ENCODE measurements around the gene CYB561A3.

The CYB561A3 gene

GRCh38 chr11:61345170-61345610 lies 16.5 kb downstream of the CYB561A3 start:
- no peak for DNase-seq (ENCODE audit: low read depth, low spot score)

GRCh38 chr11:61343792-61344745 lies 17.6 kb downstream of the CYB561A3 start:
- no peak for DNase-seq (ENCODE audit: low read depth, low spot score)

DNA sequence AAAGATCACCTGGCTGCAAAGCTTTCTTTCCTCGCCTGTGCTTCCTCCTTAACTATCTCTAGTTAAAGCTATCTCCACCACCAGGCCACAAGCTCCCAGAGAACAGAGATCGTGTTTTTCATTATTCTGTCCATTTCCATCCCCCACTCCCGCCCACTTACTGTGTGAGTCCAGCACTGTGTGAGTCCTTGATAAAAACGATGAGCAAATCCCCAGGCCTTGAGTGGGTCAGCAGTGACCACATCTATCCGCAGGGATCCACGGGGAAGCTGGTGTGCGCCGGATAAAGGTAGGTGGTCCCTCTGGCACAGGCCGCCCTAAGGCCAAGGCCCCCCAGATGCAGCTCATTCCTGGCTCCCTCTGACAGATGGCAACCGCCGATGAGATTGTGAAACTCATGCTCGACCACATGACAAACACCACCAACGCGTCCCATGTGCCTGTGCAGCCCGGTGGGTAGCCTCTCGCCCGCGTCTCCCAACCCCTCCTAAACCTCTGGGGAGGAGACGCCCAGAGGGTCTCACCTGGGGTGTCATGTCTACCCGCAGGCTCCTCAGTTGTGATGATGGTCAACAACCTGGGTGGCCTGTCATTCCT lies 19.4 kb downstream of the CYB561A3 start:
- no peak for DNase-seq (ENCODE audit: low read depth, low spot score)

DNA sequence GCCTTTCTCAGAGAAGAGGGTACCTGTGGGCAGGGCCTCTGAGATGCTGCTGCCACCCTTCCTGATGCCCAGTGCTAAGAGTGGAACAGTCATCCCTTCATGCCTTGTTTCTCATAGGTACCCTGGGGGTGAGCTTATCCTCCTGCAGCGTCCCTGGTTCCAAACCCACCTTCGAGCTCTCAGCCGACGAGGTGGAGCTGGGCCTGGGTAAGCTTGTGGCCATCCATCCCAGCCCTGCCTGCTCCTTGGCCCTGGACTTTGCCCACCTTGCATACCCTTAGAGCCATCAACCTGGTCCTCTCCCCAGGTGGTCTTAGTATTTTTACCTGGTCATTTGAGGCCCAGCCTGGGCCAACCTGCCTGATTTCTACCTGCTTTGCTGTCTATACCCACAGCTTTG lies 20.0 kb downstream of the CYB561A3 start:
- DNase-seq (ENCODE audit: low read depth, low spot score), result no peak

DNA sequence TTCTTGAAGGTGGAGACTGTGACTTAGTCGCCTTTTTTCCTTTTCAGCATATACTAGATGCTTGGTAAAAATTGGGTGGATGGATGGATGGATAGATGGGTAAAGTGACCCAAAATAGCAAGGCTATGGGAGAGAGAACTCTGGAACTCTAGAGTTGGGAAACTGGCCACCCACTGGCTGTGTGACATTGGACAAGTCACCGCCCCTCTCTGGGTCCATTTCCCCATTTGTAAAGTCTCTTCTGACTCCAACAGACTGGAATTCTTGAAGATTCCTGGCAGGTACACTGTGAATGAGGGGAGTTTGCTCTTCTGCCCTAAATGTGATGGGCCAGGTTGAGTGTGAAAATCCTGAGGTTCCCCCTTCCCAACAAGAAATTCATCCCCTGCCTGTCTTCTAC lies 20.7 kb downstream of the CYB561A3 start:
- DNase-seq (ENCODE audit: low read depth, low spot score), result no peak

DNA sequence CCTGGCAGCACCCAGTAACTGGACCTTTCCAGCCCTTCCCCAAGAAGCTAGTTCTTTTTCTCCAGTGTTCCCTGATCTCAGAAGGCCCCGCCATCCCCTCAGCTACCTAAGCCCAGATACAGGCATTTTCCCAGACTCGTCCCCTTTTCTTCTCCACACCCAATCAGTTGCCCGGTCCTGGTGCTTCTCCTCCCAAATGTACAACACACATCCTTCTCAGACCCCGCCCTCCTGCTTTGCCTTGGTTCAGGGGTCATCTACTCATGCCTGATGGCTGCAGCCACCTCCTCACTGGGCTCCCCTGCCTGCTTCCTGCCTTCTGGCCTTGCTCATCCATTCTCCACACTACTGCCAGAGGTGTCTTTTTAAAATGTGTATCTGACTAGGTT lies 22.2 kb downstream of the CYB561A3 start:
- no peak for DNase-seq (ENCODE audit: low read depth, low spot score)

- no peak for DNase-seq (ENCODE audit: low read depth, low spot score)
Measured at GRCh38 chr11:61338783-61339489, 22.7 kb downstream of the CYB561A3 start.

GRCh38 chr11:61337706-61338470 lies 23.8 kb downstream of the CYB561A3 start:
- DNase-seq (ENCODE audit: low read depth, low spot score), result no peak

GRCh38 chr11:61336171-61336935 lies 25.3 kb downstream of the CYB561A3 start:
- DNase-seq (ENCODE audit: low read depth, low spot score), result peak; percentile 58

GRCh38 chr11:61335355-61335710 lies 26.3 kb downstream of the CYB561A3 start:
- DNase-seq (ENCODE audit: low read depth, low spot score), result no peak

- no peak for DNase-seq (ENCODE audit: low read depth, low spot score)
Measured at GRCh38 chr11:61334434-61335354, 27.0 kb downstream of the CYB561A3 start.

GRCh38 chr11:61333550-61334433 lies 27.9 kb downstream of the CYB561A3 start:
- no peak for DNase-seq (ENCODE audit: low read depth, low spot score)

- peak; percentile 77 for DNase-seq (ENCODE audit: low read depth, low spot score)
Measured at GRCh38 chr11:61332797-61333549, 28.7 kb downstream of the CYB561A3 start, which contains the start of the genes DDB1 and TKFC. Gene DDB1, minus strand, starts transcription at chr11:61333105. Its CDS starts 137 bp downstream, at chr11:61332968. Gene TKFC, plus strand, starts transcription at chr11:61333228. Its CDS starts 1,501 bp downstream, at chr11:61334729.

GRCh38 chr11:61332281-61332796 lies 29.3 kb downstream of the CYB561A3 start:
- DNase-seq (ENCODE audit: low read depth, low spot score), result no peak

GRCh38 chr11:61331651-61332050 lies 30.0 kb downstream of the CYB561A3 start:
- no peak for DNase-seq (ENCODE audit: low read depth, low spot score)

GRCh38 chr11:61329871-61330270 lies 31.8 kb downstream of the CYB561A3 start:
- DNase-seq (ENCODE audit: low read depth, low spot score), result no peak

DNA sequence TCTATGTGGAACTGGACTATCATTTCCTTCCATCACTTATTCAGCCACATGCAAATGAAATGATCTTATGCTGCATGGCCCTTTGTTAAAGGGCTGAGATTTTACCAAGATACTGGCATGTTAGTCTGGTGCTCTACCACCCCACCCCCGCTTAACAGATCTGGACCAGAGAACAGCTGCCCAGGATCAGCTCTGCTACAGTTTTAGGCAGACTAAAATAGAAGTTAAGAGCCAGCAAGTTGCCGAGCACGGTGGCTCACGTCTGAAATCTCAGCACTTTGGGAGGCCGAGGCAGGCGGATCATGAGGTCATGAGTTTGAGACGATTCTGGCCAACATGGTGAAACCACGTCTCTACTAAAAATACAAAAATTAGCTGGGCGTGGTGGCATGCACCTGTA lies 33.3 kb downstream of the CYB561A3 start:
- no peak for DNase-seq (ENCODE audit: low read depth, low spot score)

- DNase-seq (ENCODE audit: low read depth, low spot score), result no peak
Measured at GRCh38 chr11:61327669-61328071, 34.0 kb downstream of the CYB561A3 start.
